PC-9 (cell line): ENCODE data around the gene NASP. TPM values are rescaled to one million over a fixed set of nuclear protein-coding genes. Genes with fewer than 3 reads are reported as not detected.

Source experiments
- BruUV-seq: library from RNA; stranded (reverse); fragments of 400-500 nt; replicated peaks from 2 replicates; lab custom pipeline; 2021; lab: Mats Ljungman, UMichigan
- CTCF ChIA-PET: fragments of 300-600 bp; sonication (Branson Sonifier 250); formaldehyde crosslinking; loops from one replicate; lab custom pipeline; 2022; ENCODE audit warnings: antibody characterized with exemption; lab: Charles Lee
- POLR2A ChIA-PET: fragments of 300-600 bp; sonication (Branson Sonifier 250); formaldehyde crosslinking; loops from one replicate; lab custom pipeline; 2022; ENCODE audit warnings: antibody characterized with exemption; ENCODE audit not compliant: unreplicated experiment; lab: Charles Lee
- DNase-seq, 2 experiments: peaks; one replicate each; pipeline versions ENCODE4 v3.0.0 to v3.0.0-alpha.2; 2015 to 2022; ENCODE audit warnings: mixed read lengths in 1 of 2
- H2AFZ ChIP-seq: fragments of 200-600 bp; sonication (generic); 2 replicates; pipeline ENCODE4 v1.8.1; 2017; ENCODE audit warnings: antibody characterized with exemption
- H3F3A ChIP-seq: fragments of 200-600 bp; sonication (generic); 2 replicates; pipeline ENCODE4 v1.8.1; 2017; ENCODE audit warnings: antibody characterized with exemption, mild to moderate bottlenecking, low read depth; ENCODE audit not compliant: insufficient read depth
- H3K27ac ChIP-seq: fragments of 200-600 bp; sonication (generic); 2 replicates; pipeline ENCODE4 v1.6.1; 2016; ENCODE audit warnings: mixed run types
- H3K27me3 ChIP-seq: fragments of 200-600 bp; sonication (generic); 2 replicates; pipeline ENCODE4 v1.6.1; 2016; ENCODE audit warnings: low read depth, mixed run types; ENCODE audit not compliant: insufficient read depth
- H3K36me3 ChIP-seq: fragments of 200-600 bp; sonication (generic); 2 replicates; pipeline ENCODE4 v1.6.1; 2016; ENCODE audit warnings: low read depth, mixed run types
- H3K4me1 ChIP-seq: fragments of 200-600 bp; sonication (generic); replicated peaks from 2 replicates; pipeline ENCODE4 v1.6.1; 2016; ENCODE audit warnings: mixed run types; ENCODE audit not compliant: insufficient read depth
- H3K4me2 ChIP-seq: fragments of 200-600 bp; sonication (generic); 2 replicates; pipeline ENCODE4 v1.6.1; 2017; ENCODE audit warnings: mixed run types
- H3K4me3 ChIP-seq: fragments of 200-600 bp; sonication (generic); 2 replicates; pipeline ENCODE4 v1.6.1; 2016; ENCODE audit warnings: mixed run types
- H3K79me2 ChIP-seq: fragments of 200-600 bp; sonication (generic); 2 replicates; pipeline ENCODE4 v1.6.1; 2017; ENCODE audit warnings: low read depth, mixed run types
- H3K9me2 ChIP-seq: fragments of 200-600 bp; sonication (generic); 2 replicates; pipeline ENCODE4 v1.8.1; 2017; ENCODE audit warnings: mild to moderate bottlenecking; ENCODE audit not compliant: insufficient read depth
- H3K9me3 ChIP-seq: fragments of 200-600 bp; sonication (generic); 2 replicates; pipeline ENCODE4 v1.8.1; 2016; ENCODE audit warnings: low read depth; ENCODE audit not compliant: insufficient read depth
- H4K20me1 ChIP-seq: fragments of 200-600 bp; sonication (generic); 2 replicates; pipeline ENCODE4 v1.8.1; 2017; ENCODE audit not compliant: insufficient read depth
- EZH2 ChIP-seq: fragments of 200-600 bp; sonication (generic); IDR thresholded peaks from 2 replicates; pipeline ENCODE4 v1.8.0; 2017; ENCODE audit warnings: antibody characterized with exemption, low read depth
- intact Hi-C: fragments of 100-400 bp; cut with micrococcal nuclease; formaldehyde crosslinking; loops from one replicate; pipeline ENCODE4 v1.10.0; 2022; ENCODE audit not compliant: unreplicated experiment
- total RNA-seq: library from RNA; stranded (reverse); gene quantifications from 2 replicates; pipeline ENCODE4 v1.2.3, GENCODE V29; 2021
- TF ChIP-seq, protein P1 (sequence below): fragments of 200-600 bp; sonication (generic); conservative IDR thresholded peaks from 2 replicates; pipeline ENCODE4 v1.6.1; 2017; ENCODE audit warnings: mixed run types, antibody characterized with exemption, mild to moderate bottlenecking, moderate library complexity

Gene NASP
- total RNA-seq, 1 experiment from 2014 or later: 221 TPM

- Histone ChIP-seq H3K9me2 (no peaks in the 10 kb centered on the region), H3K9me3 (no peaks in the 10 kb centered on the region), H3K36me3 (0 out of 2 replicates have a peak, but pooled peaks cover 4% of the 10 kb centered on the region), H4K20me1 (no peaks in the 10 kb centered on the region), H3K27me3 (no peaks in the 10 kb centered on the region), H3K4me3 (peak within 1 kb of the TSS; percentile 89), H3K4me1 (peaks cover 24% of the 10 kb centered on the region), H3F3A (peaks cover 25% of the 10 kb centered on the region), H2AFZ (peak within 1 kb of the TSS; percentile 98), H3K79me2 (peaks cover 27% of the 10 kb centered on the region), H3K4me2 (peak within 1 kb of the TSS; percentile 94), H3K27ac (peak within 1 kb of the TSS; percentile 86)
- DNase-seq: peak; percentile 81 to 96
- TF ChIP-seq, protein P1, sequence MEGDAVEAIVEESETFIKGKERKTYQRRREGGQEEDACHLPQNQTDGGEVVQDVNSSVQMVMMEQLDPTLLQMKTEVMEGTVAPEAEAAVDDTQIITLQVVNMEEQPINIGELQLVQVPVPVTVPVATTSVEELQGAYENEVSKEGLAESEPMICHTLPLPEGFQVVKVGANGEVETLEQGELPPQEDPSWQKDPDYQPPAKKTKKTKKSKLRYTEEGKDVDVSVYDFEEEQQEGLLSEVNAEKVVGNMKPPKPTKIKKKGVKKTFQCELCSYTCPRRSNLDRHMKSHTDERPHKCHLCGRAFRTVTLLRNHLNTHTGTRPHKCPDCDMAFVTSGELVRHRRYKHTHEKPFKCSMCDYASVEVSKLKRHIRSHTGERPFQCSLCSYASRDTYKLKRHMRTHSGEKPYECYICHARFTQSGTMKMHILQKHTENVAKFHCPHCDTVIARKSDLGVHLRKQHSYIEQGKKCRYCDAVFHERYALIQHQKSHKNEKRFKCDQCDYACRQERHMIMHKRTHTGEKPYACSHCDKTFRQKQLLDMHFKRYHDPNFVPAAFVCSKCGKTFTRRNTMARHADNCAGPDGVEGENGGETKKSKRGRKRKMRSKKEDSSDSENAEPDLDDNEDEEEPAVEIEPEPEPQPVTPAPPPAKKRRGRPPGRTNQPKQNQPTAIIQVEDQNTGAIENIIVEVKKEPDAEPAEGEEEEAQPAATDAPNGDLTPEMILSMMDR: no peak
- BruUV-seq: TSS peak; percentile 97
- intact Hi-C loops: loop anchor here (1.0 kb wide), 1 partner anchor 28 kb away; no protein-coding TSS in a partner anchor
- POLR2A ChIA-PET: interaction anchor here (0.6 to 1.5 kb wide), 14 partner anchors 25 to 877 kb away, joined by 3 to 18 read pairs (median 6); partner anchors contain the start of genes CCDC163, MMACHC and PRDX1
- CTCF ChIA-PET: interaction anchor here (0.6 to 0.9 kb wide), 3 partner anchors 201 to 539 kb away, joined by 3 to 10 read pairs (median 8); no protein-coding TSS in a partner anchor
Measured at GRCh38 chr1:45550401-45551351, 33.2 kb upstream of the NASP start, which contains the start of gene AKR1A1. Gene AKR1A1, plus strand, starts transcription at chr1:45550826. Its CDS starts 10,969 bp downstream, at chr1:45561795.

DNA sequence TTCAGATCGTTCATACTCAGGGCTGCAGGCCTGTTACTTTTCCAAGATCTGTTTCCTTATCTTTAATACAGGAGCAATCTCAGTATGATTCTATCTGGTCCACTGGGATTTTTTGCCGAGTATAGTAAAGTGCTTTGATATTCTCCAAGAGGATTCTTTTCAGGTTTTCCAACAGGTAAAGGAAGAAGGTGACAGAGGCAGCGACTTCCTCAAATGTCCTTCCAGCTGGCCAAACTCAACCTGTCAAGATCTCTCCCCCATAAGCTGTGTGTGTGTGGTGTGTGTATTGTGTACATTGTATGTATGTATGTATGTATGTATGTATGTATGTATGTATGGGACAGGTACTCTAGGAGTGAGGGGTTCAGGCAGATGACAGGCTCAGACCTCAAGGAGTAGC, 32.2 kb upstream of the NASP start:
- no peak for TF ChIP-seq EZH2
- TF ChIP-seq, protein P1: no peak
- H3K9me3 ChIP-seq: no peaks in the 10 kb centered on the region
- peak overlapping the region; percentile 98 for H2AFZ ChIP-seq
- BruUV-seq: no TSS peak
- intact Hi-C loops: no loop called here
- POLR2A ChIA-PET: interaction anchor here (0.6 to 1.5 kb wide), 5 partner anchors 27 to 582 kb away, joined by 3 to 18 read pairs (median 5); partner anchors contain the start of gene PRDX1
- no peaks in the 10 kb centered on the region for H3K27me3 ChIP-seq
- H3K9me2 ChIP-seq: no peaks in the 10 kb centered on the region
- peaks cover 26% of the 10 kb centered on the region for H3F3A ChIP-seq
- 0 out of 2 replicates have a peak, but pooled peaks cover 4% of the 10 kb centered on the region for H3K36me3 ChIP-seq
- no peak for DNase-seq
- H3K4me2 ChIP-seq: peak overlapping the region; percentile 94
- CTCF ChIA-PET: interaction anchor here (0.9 kb wide), 1 partner anchor 540 kb away, joined by 3 read pairs; no protein-coding TSS in a partner anchor
- peaks cover 20% of the 10 kb centered on the region for H3K4me1 ChIP-seq
- H3K79me2 ChIP-seq: peaks cover 28% of the 10 kb centered on the region
- no peaks in the 10 kb centered on the region for H4K20me1 ChIP-seq
- H3K27ac ChIP-seq: peak overlapping the region; percentile 86; the same call in 1 of the 2 replicates
- peak overlapping the region; percentile 89 for H3K4me3 ChIP-seq

- no peaks in the 10 kb centered on the region for H3K9me2 ChIP-seq
- H3K4me2 ChIP-seq: peak overlapping the region; percentile 94
- CTCF ChIA-PET: no interaction called here
Measured at GRCh38 chr1:45552331-45552730, 31.5 kb upstream of the NASP start.

More at GRCh38 chr1:45552331-45552730, 31.5 kb upstream of the NASP start:
- H4K20me1 ChIP-seq: no peaks in the 10 kb centered on the region
- TF ChIP-seq EZH2: no peak
- TF ChIP-seq, protein P1: no peak
- no peaks in the 10 kb centered on the region for H3K27me3 ChIP-seq
- 0 out of 2 replicates have a peak, but pooled peaks cover 4% of the 10 kb centered on the region for H3K36me3 ChIP-seq
- no peak overlapping the region for H3K27ac ChIP-seq
- H2AFZ ChIP-seq: no peak overlapping the region
- intact Hi-C loops: no loop called here
- POLR2A ChIA-PET: interaction anchor here (0.5 to 0.6 kb wide), 2 partner anchors 32 to 40 kb away, joined by 3 to 4 read pairs; no protein-coding TSS in a partner anchor
- peak overlapping the region; percentile 89; the same call in 1 of the 2 replicates for H3K4me3 ChIP-seq
- no peaks in the 10 kb centered on the region for H3K9me3 ChIP-seq
- peaks cover 20% of the 10 kb centered on the region for H3K4me1 ChIP-seq
- peaks cover 34% of the 10 kb centered on the region for H3K79me2 ChIP-seq
- no TSS peak for BruUV-seq
- peaks cover 26% of the 10 kb centered on the region for H3F3A ChIP-seq
- DNase-seq: peak in 1 of 2 experiments; percentile 42
